HG02571 (cell line): ENCODE data around the gene CYB5R3.
"Not testable (repeated sequence)": the region's sequence is repeated elsewhere in the genome, so short reads cannot be mapped to it uniquely, and the experiment has no call there.

Experiments
- ATAC-seq: cut with Tn5 transposase; IDR thresholded peaks from one replicate; pipeline ENCODE4 v1.9.1; 2021; ENCODE audit warnings: mild to moderate bottlenecking, moderate library complexity; ENCODE audit not compliant: unreplicated experiment

CYB5R3 gene

DNA sequence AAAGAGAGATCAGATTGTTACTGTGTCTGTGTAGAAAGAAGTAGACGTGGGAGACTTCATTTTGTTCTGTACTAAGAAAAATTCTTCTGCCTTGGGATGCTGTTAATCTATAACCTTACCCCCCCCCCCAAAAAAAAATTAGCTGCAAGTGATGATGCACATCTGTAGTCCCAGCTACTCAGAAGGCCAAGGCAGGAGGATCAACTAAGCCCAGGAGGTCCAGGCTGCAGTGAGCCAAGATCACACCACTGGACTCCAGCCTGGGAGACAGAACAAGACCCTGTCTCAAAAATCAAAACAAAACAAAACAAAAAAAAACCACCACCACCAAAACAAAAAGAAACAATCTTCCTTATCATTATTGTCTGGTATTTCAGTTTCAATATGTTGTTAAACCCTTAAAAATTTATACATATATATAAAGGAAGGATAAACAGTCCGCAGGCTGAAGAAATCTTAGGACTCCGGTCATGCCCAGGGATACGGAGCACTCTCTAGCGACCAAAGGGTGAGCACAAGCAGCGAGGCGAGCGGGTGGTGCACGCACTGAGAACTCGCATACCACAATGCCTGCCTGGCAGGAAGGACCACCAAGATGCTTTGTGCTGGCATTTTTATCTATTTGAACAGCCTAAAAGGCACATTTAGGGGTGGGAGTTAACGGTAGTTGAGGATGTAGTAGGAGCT is 40.9 kb downstream of the CYB5R3 start:
- no peak for ATAC-seq

DNA sequence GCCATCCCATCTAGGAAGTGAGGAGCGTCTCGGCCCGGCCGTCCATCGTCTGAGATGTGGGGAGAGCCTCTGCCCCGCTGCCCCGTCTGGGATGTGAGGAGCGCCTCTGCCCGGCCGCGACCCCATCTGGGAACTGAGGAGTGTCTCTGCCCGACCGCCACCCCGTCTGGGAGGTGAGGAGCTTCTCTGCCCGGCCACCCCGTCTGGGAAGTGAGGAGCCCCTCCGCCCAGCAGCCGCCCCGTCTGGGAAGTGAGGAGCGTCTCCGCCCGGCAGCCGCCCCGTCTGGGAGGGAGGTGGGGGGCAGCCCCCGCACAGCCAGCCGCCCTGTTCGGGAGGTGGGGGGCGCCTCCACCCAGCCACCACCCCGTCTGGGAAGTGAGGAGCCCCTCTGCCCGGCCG is 41.6 kb downstream of the CYB5R3 start:
- not testable (repeated sequence) for ATAC-seq

DNA sequence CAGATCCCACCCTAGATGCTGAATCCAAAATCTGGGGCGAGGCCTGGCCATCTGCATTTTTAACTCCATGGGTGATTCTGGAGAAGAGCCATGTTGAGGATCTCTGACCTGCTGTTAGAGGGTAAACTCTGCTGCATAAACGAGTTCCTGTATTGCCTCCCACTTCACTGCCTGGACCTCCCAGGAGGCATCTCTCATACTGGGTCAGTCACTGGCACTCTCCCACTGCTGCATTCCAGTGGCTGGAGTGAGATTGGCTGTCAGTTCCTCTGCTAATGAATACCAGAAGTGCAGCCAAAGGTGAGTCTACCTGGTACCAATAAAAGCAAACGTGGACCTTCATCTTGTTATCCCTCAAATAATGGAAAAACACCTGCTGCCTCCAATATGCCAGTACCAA is 44.8 kb downstream of the CYB5R3 start:
- no peak for ATAC-seq

DNA sequence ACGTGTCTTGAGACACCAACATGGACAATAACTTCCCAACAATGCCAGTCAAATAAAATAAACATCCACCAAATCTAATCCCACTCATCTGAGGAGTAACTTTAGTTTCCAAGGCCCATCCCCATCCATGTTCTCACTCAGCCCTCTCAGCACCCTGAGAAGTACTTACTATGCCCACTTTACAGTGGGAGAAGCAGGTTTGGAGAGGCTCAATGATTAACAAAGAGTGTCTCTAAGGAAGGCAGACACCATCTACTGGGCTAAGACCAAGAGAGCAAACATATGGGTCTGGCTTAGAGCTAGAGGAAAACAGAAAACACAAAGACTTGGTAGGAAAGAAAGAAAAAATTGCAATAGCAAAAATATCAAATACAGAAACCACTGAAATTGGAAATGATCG is 45.8 kb downstream of the CYB5R3 start:
- ATAC-seq = no peak

GRCh38 chr22:42602470-42602869 is 46.7 kb downstream of the CYB5R3 start:
- no peak for ATAC-seq

GRCh38 chr22:42601879-42602465 is 47.2 kb downstream of the CYB5R3 start:
- no peak for ATAC-seq

- no peak for ATAC-seq
Measured at GRCh38 chr22:42596863-42597530, 52.2 kb downstream of the CYB5R3 start.

DNA sequence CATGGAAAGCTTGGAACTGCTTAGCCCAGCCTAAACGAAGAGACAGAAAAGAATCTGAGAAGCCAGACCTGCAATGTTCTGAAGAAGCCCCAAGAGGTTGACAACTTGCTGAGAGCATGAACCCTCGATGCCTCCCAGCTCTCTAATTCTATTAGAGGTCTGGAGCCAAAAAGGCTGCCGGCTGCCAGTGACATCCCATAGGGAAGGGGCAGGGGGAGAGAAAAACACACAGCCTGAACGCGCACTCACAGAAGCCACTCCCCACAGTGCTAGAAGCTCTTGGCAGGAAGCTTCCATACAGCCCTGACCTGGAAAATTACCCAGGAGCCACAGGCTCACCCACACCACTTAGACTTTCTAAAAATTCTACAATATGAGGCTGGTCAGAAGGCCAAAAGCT is 52.9 kb downstream of the CYB5R3 start:
- ATAC-seq = no peak

- no peak for ATAC-seq
Measured at GRCh38 chr22:42595434-42595833, 53.8 kb downstream of the CYB5R3 start.

GRCh38 chr22:42591987-42592386 is 57.2 kb downstream of the CYB5R3 start:
- no peak for ATAC-seq

GRCh38 chr22:42587588-42588175 is 61.5 kb downstream of the CYB5R3 start:
- ATAC-seq = no peak

DNA sequence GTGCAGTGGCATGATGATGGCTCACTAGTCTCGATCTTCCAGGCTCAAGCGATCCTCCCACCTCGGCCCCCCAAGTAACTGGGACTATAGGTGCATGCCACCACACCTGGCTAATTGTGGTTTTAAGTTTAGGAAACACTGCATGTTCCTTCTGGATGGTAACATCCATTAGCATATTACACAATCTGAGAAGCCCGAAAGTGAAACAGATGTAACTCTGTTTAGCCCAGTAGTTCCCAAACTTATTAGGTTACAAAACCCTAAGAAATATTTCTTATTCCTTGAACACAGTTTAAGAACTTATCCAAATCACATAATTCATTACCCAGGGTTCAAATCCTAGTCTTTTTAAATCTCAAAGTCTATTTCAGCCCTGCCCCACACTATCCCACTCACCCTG is 62.8 kb downstream of the CYB5R3 start:
- ATAC-seq = no peak

DNA sequence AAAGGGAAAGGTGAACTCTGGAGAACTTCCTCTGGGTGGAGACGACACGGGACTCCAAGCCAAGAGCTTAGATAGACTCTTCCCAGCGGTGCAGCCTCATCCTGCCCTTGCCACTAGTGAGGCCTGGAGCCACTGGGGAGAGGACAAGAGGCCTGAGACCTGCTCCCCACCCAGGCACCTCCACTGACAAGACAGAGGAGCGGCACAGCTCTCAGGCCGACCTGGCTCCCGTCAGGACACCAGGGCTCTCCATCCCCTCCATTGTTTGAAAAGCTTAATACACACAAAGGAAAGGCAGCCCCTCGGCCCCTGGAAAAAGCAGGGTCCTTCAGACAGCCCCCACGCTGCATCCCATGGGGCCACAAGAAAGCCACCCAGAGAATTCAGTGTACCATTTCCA is 64.1 kb downstream of the CYB5R3 start:
- ATAC-seq = no peak

- no peak for ATAC-seq
Measured at GRCh38 chr22:42584364-42584940, 64.7 kb downstream of the CYB5R3 start.

DNA sequence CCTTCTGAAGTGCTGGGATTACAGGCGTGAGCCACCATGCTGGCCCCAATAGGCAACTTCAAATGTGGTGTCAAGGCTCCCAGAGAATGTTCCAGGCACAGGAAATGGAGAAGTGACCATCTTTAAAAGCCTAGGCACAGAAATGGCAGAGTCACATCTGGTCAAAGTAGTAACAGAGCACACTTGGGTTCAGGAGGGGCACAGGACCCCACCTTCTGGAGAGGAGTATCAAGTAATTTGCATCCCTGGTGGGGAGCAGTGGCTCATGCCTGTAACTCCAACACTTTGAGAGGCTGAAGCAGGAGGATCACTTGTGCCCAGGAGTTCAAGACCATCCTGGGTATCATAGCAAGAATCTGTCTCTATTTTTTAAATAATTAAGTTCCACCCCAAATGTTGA is 66.2 kb downstream of the CYB5R3 start:
- ATAC-seq = no peak

- no peak for ATAC-seq
Measured at GRCh38 chr22:42581762-42582716, 67.2 kb downstream of the CYB5R3 start.

DNA sequence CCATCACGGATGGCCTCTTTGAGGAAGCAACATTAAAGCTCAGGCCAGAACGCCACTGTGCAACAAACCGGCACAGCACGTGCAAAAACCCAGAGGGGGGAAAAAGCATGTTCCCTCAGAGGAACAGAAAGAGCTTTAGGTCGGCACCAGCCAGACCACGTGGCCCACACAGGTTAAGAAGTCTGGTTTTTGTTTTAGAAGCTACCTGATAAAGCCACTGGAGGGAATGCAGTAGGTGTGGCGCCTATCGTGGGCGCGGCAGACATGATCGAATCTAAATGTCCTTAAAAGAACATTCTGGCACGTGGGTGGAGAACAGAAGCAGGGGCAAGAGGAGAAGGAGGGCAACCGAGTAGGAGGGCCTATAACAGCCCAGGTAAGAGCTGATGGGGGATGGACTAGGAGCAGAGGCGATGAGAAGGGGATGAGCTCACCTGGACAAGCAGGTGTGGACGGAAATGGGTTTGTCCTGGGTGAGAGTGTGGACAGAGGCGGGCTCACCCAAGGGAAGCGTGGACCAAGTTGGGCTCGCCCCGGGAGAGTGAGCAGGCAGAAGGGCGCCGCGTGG is 67.9 kb downstream of the CYB5R3 start:
- not testable (repeated sequence) for ATAC-seq

DNA sequence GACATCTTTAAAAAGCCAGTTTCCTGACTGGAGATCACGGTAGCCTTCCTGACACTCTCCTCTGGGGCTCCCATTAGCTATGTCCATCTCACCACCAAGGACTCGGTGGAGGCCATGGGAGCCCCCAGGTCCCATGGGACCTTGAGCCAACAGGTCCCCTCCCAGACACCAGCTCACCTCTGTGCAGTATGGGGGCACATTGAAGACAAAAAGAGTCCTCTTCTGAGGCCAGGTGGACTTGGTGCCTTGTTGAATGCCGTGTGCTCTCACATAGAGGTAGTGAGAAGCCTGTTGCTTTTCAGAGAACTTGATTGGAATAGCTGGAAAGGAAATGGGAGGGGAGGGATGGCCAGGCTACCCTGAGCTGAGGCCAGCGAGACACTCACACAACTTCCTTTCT is 69.2 kb downstream of the CYB5R3 start:
- ATAC-seq = not testable (repeated sequence)

- no peak for ATAC-seq
Measured at GRCh38 chr22:42577623-42578240, 71.5 kb downstream of the CYB5R3 start.

DNA sequence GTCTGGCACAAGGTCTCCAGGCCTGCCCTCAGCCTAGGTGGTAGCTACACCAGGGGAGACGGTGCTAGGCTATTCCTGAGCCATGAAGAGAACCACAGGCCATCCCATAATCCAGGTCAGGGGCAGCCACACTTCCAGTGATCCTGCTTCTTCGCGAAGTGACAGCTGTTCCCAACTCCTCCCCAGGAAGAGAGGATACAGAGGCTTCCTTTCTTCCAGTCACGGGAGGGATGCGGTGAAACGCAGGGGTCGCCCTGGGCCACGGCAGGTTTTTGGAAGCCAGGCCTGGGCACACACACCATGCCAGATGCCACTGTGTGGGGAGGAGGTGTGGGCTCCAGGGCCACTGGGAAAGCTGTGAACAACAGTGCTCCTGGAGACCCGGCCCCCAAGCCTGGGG is 72.1 kb downstream of the CYB5R3 start:
- not testable (repeated sequence) for ATAC-seq
